ENCODE data around the gene ARHGEF16. TPM values are rescaled to one million over a fixed set of nuclear protein-coding genes. Genes with fewer than 3 reads are reported as not detected.

ARHGEF16 gene
- total RNA-seq, 4 donors from 2014 or later = 0.42 to 0.98 (median 0.69) TPM

- Histone ChIP-seq H3K4me3 (no peak overlapping the region), H3K9me3 (no peaks in the 10 kb centered on the region), H3K4me1 (peaks cover 27 to 45% (median 36%) of the 10 kb centered on the region in 4 donors), H3K27ac (replicated peaks in 1 of 4) (no peak overlapping the region), H3K27me3 (peaks cover 5 to 79% (median 37%) of the 10 kb centered on the region in 4 donors), H3K36me3 (no peaks in the 10 kb centered on the region)
- WGBS = 25% methylated on average over 6 of the region's 18 CpGs
- no peak for DNase-seq (ENCODE audit: extremely low spot score)
- TF ChIP-seq CTCF (IDR thresholded peaks at IDR 0.05) = peak; percentile 75 to 95 (median 77)
- no peak for TF ChIP-seq EP300 (IDR thresholded peaks at IDR 0.05)
- no peak for TF ChIP-seq POLR2AphosphoS5 (IDR thresholded peaks at IDR 0.05)
- intact Hi-C loops (cut with DNase I) = no loop called here
Observed at GRCh38 chr1:3453203-3453761, 1.2 kb upstream of the ARHGEF16 start.

- intact Hi-C loops (cut with DNase I) = no loop called here
- DNase-seq (ENCODE audit: extremely low spot score) = no peak
- Histone ChIP-seq H3K9me3 (no peaks in the 10 kb centered on the region), H3K27ac (replicated peaks in 1 of 4) (peak overlapping the region in 3 of 4 donors; percentile 26 to 45 (median 28)), H3K4me3 (peak overlapping the region; percentile 55 to 67 (median 58)), H3K36me3 (no peaks in the 10 kb centered on the region), H3K27me3 (peaks cover 5 to 68% (median 37%) of the 10 kb centered on the region in 4 donors), H3K4me1 (peaks cover 28 to 45% (median 41%) of the 10 kb centered on the region in 4 donors)
- 30% methylated on average over 9 of the region's 46 CpGs for WGBS
- TF ChIP-seq POLR2A (IDR thresholded peaks at IDR 0.05; ENCODE audit: low read depth) (no peak), POLR2AphosphoS5 (IDR thresholded peaks at IDR 0.05) (no peak), EP300 (IDR thresholded peaks at IDR 0.05) (no peak), CTCF (IDR thresholded peaks at IDR 0.05) (no peak)
Observed at GRCh38 chr1:3454811-3455618, 550 bp downstream of the ARHGEF16 start.

- Histone ChIP-seq H3K36me3 (no peaks in the 10 kb centered on the region), H3K27me3 (peaks cover 5 to 60% (median 37%) of the 10 kb centered on the region in 4 donors), H3K27ac (replicated peaks in 1 of 4) (no peak overlapping the region), H3K9me3 (no peaks in the 10 kb centered on the region), H3K4me1 (peaks cover 28 to 45% (median 41%) of the 10 kb centered on the region in 4 donors), H3K4me3 (no peak overlapping the region)
- DNase-seq (ENCODE audit: extremely low spot score) = no peak
- intact Hi-C loops (cut with DNase I) = no loop called here
- WGBS = 95% methylated on average over 7 of the region's 18 CpGs
- TF ChIP-seq CTCF (IDR thresholded peaks at IDR 0.05) = no peak
- no peak for TF ChIP-seq POLR2AphosphoS5 (IDR thresholded peaks at IDR 0.05)
- TF ChIP-seq EP300 (IDR thresholded peaks at IDR 0.05) = no peak
- TF ChIP-seq POLR2A (IDR thresholded peaks at IDR 0.05; ENCODE audit: low read depth) = no peak
Observed at GRCh38 chr1:3455670-3456448, 1.4 kb downstream of the ARHGEF16 start.

GRCh38 chr1:3456449-3456963 lies 2.0 kb downstream of the ARHGEF16 start:
- Histone ChIP-seq H3K27ac (replicated peaks in 1 of 4) (no peak overlapping the region), H3K4me3 (no peak overlapping the region), H3K27me3 (peaks cover 5 to 53% (median 35%) of the 10 kb centered on the region in 4 donors), H3K4me1 (peaks cover 28 to 45% (median 41%) of the 10 kb centered on the region in 4 donors), H3K9me3 (no peaks in the 10 kb centered on the region), H3K36me3 (no peaks in the 10 kb centered on the region)
- TF ChIP-seq POLR2AphosphoS5 (IDR thresholded peaks at IDR 0.05) (no peak), POLR2A (IDR thresholded peaks at IDR 0.05; ENCODE audit: low read depth) (no peak), CTCF (IDR thresholded peaks at IDR 0.05) (no peak), EP300 (IDR thresholded peaks at IDR 0.05) (no peak)
- DNase-seq (ENCODE audit: extremely low spot score) = no peak
- 87% methylated on average over 9 of the region's 12 CpGs for whole genome bisulfite sequencing
- intact Hi-C loops (cut with DNase I) = no loop called here
